NCI-H1694 (cell line): ENCODE data around the gene ZNF574.
A peak's percentile ranks its signal among the peaks of the same experiment; 100 is the strongest.

Experiments used
- DNase-seq: peaks from one replicate; lab custom pipeline; 2025; lab: John Stamatoyannopoulos, UW

The ZNF574 gene

GRCh38 chr19:42080764-42081375 lies 4.9 kb downstream of the ZNF574 start:
- DNase-seq: no peak

GRCh38 chr19:42081584-42082203 lies 5.7 kb downstream of the ZNF574 start:
- DNase-seq: peak; percentile 31

- DNase-seq: no peak
These were observed 7.6 kb downstream of the ZNF574 start for GRCh38 chr19:42083537-42083936.

GRCh38 chr19:42086188-42086736 lies 10.3 kb downstream of the ZNF574 start:
- no peak for DNase-seq

- DNase-seq: no peak
These were observed 11.0 kb downstream of the ZNF574 start for GRCh38 chr19:42086770-42087550.

- DNase-seq: no peak
These were observed 12.7 kb downstream of the ZNF574 start for GRCh38 chr19:42088471-42089190.

- no peak for DNase-seq
These were observed 13.3 kb downstream of the ZNF574 start for GRCh38 chr19:42089191-42089750.

GRCh38 chr19:42089772-42090171 lies 13.8 kb downstream of the ZNF574 start:
- DNase-seq: no peak

GRCh38 chr19:42090672-42091071 lies 14.7 kb downstream of the ZNF574 start:
- peak; percentile 21 for DNase-seq

GRCh38 chr19:42091300-42091699 lies 15.3 kb downstream of the ZNF574 start:
- DNase-seq: no peak

GRCh38 chr19:42091742-42092141 lies 15.8 kb downstream of the ZNF574 start:
- DNase-seq: peak; percentile 21

- DNase-seq: peak; percentile 65
These were observed 16.4 kb downstream of the ZNF574 start for GRCh38 chr19:42092350-42092749.

- DNase-seq: no peak
These were observed 17.5 kb downstream of the ZNF574 start for GRCh38 chr19:42093505-42093904.

- DNase-seq: no peak
These were observed 18.0 kb downstream of the ZNF574 start for GRCh38 chr19:42093926-42094325.

- DNase-seq: no peak
These were observed 19.3 kb downstream of the ZNF574 start for GRCh38 chr19:42095142-42095813.

- no peak for DNase-seq
These were observed 19.9 kb downstream of the ZNF574 start for GRCh38 chr19:42095814-42096230.

GRCh38 chr19:42096255-42096837 lies 20.4 kb downstream of the ZNF574 start:
- DNase-seq: no peak

- no peak for DNase-seq
These were observed 21.5 kb downstream of the ZNF574 start for GRCh38 chr19:42097461-42097860.

- DNase-seq: no peak
These were observed 22.8 kb downstream of the ZNF574 start for GRCh38 chr19:42098781-42099180.

- DNase-seq: no peak
These were observed 23.5 kb downstream of the ZNF574 start for GRCh38 chr19:42099336-42099925.
